NCI-H1930 (cell line): Measurements from ENCODE around the gene C14orf119.
"Not testable (repeated sequence)": the region's sequence is repeated elsewhere in the genome, so short reads cannot be mapped to it uniquely, and the experiment has no call there.

Source experiments
- DNase-seq, 2 experiments: peaks; one replicate each; lab custom pipeline; 2025; lab: John Stamatoyannopoulos, UW

C14orf119 gene

GRCh38 chr14:23089498-23090253 is 5.6 kb upstream of the C14orf119 start:
- no peak for DNase-seq

GRCh38 chr14:23090254-23090636 is 5.1 kb upstream of the C14orf119 start:
- no peak for DNase-seq

- DNase-seq: no peak
Measured at GRCh38 chr14:23091294-23092225, 3.7 kb upstream of the C14orf119 start.

DNA sequence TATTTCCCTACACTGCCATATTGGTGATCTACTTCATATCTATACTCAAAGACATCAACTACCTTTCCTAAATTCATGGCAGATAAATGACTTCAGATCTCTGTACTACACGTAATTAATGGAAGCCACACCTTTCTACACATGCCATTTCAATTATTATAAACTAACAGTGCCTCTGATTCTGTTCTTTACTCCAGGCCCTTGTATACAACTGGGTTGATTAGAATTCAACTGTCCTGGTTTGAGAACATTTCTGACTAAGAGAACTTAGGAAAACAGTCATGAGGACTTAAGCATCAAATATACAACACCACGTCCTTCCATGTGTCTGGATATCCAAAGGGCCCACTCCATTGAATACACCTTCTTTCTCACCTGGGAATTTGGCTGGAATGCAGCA is 2.2 kb upstream of the C14orf119 start:
- no peak for DNase-seq

DNA sequence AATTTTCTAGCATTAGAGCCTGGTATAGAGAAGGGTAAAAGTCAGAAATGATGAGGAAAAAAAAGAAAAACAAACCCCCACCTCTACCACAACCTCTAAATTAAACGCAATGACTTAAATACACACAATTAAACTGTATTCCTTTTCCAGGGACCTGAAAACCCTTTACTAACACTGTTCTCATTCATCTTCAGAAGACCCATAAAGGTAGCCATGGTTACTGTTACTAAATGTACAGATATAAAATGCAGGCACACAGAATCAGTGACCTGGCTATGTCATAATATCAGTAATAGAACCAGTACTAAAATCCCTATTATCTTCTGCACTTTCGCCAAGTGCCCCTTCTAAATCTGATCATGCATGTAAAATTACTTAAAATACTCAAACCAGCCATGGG is 1.8 kb upstream of the C14orf119 start:
- no peak for DNase-seq

GRCh38 chr14:23093991-23094665 is 1.2 kb upstream of the C14orf119 start:
- no peak for DNase-seq

DNA sequence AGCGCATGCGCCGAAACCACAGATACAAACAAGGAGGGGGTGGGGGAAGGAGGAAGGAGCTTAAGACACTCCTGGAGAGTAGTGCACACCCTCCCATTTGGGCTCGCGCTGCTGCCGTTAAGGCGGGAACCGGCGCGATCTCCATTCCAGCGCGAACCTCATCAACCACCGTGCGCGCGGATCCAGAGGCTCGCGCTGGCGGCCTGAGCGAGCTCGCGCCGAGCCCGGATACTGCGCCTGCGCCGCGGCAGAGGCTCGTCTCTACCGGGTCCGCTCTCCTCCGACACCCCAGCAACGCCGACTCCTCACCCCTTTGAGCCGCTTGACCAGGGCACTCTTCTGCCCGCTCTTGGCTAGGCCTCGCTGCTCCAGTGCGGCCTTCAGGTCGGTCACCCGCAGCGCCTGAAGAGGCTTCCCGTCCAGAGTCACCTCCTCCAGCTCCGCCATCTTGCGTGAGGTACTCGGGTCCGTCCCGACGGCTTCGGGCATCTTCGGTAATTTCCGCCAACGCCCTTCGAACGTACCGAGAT is 574 bp upstream of the C14orf119 start, which contains the start of gene ACIN1:
ACIN1 (minus strand) TSS at position 471 of the 530 bp plus-strand sequence; CDS start at position 447, 24 bp downstream.
- DNase-seq: no peak

GRCh38 chr14:23097786-23098185 is 2.5 kb downstream of the C14orf119 start:
- no peak for DNase-seq

DNA sequence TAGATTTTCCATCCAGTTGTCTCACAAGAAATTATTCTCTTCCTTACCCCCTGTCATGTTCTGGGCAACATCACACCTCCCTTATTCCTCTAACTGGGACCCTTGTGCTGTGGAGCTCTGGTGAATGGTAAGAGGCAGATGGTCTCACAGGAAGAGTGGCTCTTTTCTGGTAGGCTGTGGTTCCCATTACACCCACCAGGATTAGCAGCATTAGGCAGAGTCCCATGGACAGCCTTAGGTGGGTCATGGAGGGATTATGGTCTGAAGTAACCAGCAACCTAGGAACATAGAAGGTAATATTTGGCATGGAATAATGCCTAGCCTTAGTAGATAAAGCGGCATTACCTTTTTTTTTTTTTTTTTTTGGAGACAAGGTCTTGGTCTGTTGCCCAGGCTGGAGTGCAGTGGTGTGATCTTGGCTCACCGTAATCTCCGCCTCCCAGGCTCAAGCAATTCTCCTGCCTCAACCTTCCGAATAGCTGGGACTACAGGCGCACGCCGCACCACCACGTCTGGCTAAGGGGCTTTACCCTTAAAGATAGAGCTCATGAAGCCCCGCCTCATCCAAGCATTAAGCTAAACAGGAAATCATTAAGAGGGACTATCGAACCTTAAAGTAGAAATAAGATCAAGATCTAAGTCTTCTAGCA is 4.0 kb downstream of the C14orf119 start:
- DNase-seq: no peak

DNA sequence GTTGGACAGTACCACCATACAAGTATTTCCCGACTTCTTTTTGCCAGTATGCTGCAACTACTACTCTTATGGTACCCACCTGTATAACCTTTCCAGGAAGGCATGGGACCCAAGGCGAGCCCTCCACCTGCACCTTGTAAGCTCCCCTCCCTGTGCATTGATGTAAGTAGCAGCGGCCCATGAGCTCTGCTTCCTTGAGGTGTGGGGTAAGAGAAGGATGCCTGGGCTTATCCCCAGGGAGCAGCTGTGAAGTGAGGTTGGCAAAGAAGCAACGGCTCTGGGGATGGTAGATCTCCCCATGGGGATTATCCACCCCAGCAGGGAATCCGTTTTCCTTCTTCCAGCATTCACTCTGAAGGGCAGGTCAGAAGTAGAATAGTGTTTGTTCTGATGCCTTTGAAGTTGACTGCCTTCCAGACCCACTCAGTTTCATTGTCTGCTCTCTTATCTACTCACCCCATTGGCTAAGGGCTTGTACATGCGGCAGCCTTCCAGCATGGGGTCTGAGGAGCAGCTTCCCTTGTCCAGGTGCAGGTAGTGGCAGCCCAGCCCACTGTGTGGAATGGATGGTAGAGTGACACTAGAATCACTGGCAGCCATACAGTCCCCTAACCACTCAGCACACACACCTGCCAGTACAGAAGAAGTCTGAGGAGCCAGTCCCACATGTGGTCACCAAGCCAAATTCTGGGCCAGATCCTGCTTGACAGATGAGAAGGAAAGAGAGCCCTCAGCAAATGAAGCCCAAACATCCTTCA is 6.1 kb downstream of the C14orf119 start:
- no peak for DNase-seq

GRCh38 chr14:23101986-23102625 is 6.8 kb downstream of the C14orf119 start:
- no peak for DNase-seq

- DNase-seq: no peak
Measured at GRCh38 chr14:23102801-23103200, 7.5 kb downstream of the C14orf119 start.

DNA sequence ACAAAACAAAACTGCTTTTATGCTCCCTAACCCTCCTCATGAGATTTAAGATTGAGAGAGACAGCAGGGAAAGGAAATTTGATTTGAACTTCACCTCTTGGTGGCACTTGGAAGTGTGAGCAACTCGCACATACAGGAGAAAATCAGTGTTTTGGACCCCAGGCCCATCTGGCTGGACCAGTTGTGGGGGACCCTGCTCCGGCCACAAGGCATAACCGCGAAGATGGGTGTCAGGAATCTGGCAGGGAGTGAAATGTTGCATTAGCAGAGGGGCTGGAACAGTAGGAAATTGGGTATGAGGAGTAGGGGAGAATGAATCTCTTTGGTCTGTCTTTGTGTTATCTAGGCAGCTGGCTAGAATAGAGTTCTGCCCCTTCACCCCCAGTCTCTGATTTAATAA is 8.3 kb downstream of the C14orf119 start:
- no peak for DNase-seq

- DNase-seq: no peak
Measured at GRCh38 chr14:23104070-23104590, 8.8 kb downstream of the C14orf119 start.

GRCh38 chr14:23104591-23105347 is 9.5 kb downstream of the C14orf119 start, which contains the start of gene CIROP:
Gene CIROP, minus strand, starts transcription at chr14:23104989. Its CDS starts 69 bp downstream, at chr14:23104920.
- no peak for DNase-seq

DNA sequence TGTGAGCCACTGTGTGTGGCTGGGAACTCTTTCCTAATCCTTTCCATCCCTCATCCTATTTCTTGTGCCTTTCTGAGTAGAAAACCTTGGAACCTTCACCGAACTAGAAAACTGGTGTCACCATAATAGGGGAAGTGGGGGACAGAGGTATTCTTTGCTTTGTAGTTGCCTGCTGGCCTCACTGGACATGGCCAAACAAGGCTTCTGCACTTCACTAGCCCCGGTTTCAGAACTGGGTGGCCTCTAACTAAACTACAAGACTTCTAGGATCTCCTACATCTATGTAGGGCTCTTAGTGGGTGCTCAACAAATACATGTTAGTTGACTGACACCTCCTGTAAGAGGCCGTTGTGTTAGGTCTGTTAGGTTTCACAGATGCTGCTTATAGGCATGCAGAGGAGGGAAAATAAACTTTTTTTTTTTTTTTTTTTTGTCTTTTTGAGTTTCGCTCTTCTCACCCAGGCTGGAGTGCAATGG is 10.1 kb downstream of the C14orf119 start:
- no peak for DNase-seq

GRCh38 chr14:23106747-23107045 is 11.4 kb downstream of the C14orf119 start:
- DNase-seq: no peak

- not testable (repeated sequence) for DNase-seq
Measured at GRCh38 chr14:23107620-23108019, 12.3 kb downstream of the C14orf119 start.

GRCh38 chr14:23108169-23108568 is 12.9 kb downstream of the C14orf119 start:
- not testable (repeated sequence) for DNase-seq
